HG02981 (cell line): ENCODE measurements around the gene PARP3.

ENCODE experiments used
- ATAC-seq: cut with Tn5 transposase; IDR thresholded peaks from one replicate; pipeline ENCODE4 v1.9.1; 2021; ENCODE audit warnings: mild to moderate bottlenecking, moderate library complexity; ENCODE audit not compliant: unreplicated experiment

PARP3 gene

DNA sequence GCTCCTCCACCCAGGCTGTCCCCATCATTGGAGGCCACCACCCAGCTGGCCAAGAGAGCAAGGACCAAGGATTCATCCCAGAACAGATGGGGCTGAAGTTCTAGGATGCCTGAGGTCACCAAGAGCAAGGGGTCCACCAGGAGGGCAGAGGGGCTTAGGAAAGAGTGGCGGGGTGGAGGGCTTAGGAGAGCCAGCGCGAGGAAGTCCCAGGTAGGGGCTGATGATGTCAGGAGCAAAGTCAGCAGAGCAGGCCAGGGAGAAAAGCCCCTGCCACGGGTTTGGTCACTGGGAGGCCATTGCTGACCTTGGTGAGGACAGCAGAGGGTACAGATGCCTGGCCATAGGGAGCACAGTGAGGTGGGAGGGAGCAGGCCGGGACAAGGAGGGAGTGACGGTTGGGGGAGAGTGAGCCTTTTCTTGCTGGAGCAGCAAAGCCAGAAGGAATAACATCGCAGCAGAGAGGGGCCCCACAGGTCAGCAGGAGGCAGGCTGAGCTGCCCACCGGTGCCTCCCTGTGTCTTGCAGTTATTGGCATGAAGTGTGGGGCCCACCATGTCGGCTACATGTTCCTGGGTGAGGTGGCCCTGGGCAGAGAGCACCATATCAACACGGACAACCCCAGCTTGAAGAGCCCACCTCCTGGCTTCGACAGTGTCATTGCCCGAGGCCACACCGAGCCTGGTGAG lies 5.2 kb downstream of the PARP3 start:
- no peak for ATAC-seq

DNA sequence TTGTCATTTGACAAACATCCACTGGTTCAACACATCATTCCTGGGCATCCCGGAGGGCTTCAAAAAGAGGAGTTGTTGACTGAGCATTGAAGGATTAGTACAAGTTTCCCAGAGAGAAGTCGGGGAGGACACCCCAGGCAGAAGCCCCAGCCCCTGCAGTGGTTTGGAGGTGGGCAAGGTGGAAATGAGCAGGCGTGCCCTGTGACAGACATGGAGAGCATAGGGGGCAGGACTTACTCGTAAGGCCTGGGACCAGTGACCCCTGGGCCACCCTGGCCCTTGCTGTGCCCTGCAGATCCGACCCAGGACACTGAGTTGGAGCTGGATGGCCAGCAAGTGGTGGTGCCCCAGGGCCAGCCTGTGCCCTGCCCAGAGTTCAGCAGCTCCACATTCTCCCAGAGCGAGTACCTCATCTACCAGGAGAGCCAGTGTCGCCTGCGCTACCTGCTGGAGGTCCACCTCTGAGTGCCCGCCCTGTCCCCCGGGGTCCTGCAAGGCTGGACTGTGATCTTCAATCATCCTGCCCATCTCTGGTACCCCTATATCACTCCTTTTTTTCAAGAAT lies 5.9 kb downstream of the PARP3 start:
- ATAC-seq: no peak

DNA sequence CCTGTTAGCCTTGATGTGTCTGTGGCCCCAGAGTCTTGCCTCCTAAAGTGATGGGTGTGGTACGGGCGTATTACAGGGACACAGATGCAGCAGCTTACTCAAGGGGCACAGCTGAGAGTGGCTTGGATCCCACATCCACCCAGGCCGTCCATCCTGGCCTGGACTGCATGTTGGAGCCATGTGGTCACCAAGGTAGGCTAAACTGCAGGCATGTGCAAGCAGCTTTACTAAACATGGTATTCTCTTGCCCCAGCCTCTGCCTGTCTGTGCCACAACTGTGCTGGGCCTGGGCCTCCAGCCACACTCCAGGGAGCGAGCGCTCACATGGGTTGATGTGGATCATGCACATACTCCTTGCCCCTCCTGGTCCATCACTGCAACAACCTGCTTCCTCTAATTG lies 7.0 kb downstream of the PARP3 start:
- no peak for ATAC-seq

DNA sequence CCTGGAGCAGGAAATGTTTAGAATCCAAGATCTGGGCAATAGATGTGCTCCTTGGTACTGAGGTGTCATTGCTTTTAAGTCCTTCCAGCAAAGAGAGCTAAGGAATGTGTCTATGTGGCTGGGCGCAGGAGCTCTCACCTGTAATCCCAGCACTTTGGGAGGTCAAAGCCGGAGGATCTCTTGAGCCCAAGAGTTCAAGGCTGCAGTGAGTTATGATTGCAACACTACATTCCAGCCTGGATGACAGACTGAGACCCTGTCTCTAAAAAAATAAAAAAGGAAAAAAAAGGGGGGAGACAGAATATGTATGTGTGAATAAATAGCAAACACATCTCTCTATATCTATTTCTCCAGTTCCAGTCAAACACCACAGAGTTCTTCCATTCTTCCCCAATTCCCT lies 8.7 kb downstream of the PARP3 start:
- ATAC-seq: no peak

DNA sequence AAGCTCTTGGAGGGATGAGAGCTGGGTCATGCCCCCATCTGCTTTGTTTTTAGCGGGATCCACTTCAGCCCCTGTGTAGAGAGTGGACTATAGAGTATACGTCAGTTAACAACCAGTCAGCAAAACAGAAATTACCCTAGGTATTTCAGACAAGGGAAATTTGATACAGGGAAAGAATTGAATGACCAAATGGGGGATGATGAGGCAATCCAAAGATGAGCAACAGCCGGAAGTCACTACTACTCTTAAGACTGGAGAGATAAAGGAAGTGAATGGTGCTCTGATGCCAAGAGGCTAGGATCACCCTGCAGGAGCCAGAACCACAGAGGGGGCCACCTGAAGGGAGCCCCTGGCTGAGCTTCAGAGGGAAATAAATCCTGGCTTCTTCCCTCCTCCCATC lies 11.3 kb downstream of the PARP3 start:
- ATAC-seq: no peak

DNA sequence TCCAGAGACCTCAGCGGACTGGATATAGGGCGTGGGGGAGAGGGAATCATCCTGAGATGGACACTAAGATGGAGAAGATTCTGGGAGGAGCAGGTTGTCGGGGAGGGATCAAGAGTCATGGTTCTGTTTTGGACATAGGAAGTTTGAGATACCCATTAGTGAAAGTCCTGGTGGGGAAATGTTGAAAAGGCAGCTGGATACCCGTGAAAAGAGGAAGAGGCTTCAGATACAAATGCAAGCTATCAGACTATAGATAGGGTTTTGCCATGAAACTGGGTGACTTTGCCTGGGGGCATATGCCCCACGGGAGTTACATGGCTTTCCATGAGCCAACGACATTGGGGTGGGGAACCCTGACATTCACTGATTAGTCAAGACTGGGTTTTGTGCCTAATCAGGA lies 11.9 kb downstream of the PARP3 start:
- no peak for ATAC-seq

DNA sequence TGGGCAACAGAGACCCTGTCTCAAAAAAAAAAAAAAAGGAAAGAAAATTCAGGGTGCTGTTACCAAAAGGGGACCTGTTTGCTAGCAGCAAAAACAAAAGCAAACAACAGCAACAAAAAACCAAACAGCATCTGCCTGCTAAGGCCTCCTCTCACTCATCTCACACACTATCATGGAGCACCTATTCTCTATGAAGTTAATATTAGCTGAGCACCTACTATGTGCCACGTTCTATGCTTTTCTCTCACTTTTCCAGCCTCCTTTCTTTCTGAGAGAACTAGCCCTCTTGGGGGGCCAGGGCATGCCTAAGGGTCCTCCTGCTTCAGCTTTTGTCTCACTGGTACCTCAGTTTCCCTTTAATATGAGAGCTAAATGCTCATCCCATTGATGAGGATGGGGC lies 12.6 kb downstream of the PARP3 start:
- no peak for ATAC-seq

DNA sequence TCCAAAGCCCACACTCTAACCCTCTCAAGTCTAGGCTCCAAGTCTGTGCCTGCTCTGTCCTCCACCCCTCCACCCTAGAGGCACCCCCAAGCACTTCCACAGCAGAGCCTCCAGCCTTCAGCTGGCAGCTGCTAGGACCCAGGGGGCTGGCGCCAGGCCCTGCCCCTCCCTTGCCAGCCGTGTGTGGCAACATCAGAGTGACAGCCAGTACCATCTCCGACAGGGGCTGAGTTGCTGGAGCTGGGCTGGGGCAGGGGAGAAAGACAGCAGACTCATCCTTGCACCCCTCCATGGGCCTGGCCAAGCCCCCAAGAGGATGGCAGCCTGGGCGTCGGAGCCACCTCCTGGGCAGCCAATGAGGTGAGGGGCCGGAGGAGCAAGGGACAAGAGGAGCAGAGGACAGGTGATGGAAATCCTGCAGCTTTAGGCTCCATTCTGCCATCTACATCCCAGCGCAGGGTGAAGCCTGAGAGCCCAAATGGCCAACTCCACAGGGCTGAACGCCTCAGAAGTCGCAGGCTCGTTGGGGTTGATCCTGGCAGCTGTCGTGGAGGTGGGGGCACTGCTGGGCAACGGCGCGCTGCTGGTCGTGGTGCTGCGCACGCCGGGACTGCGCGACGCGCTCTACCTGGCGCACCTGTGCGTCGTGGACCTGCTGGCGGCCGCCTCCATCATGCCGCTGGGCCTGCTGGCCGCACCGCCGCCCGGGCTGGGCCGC lies 13.2 kb downstream of the PARP3 start, which contains the start of gene GPR62:
GPR62 (plus strand) TSS at position 207 of the 718 bp plus-strand sequence; CDS start at position 479, 272 bp downstream.
- no peak for ATAC-seq

DNA sequence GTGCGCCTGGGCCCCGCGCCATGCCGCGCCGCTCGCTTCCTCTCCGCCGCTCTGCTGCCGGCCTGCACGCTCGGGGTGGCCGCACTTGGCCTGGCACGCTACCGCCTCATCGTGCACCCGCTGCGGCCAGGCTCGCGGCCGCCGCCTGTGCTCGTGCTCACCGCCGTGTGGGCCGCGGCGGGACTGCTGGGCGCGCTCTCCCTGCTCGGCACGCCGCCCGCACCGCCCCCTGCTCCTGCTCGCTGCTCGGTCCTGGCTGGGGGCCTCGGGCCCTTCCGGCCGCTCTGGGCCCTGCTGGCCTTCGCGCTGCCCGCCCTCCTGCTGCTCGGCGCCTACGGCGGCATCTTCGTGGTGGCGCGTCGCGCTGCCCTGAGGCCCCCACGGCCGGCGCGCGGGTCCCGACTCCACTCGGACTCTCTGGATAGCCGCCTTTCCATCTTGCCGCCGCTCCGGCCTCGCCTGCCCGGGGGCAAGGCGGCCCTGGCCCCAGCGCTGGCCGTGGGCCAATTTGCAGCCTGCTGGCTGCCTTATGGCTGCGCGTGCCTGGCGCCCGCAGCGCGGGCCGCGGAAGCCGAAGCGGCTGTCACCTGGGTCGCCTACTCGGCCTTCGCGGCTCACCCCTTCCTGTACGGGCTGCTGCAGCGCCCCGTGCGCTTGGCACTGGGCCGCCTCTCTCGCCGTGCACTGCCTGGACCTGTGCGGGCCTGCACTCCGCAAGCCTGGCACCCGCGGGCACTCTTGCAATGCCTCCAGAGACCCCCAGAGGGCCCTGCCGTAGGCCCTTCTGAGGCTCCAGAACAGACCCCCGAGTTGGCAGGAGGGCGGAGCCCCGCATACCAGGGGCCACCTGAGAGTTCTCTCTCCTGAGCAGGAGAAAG lies 14.0 kb downstream of the PARP3 start:
- ATAC-seq: no peak

DNA sequence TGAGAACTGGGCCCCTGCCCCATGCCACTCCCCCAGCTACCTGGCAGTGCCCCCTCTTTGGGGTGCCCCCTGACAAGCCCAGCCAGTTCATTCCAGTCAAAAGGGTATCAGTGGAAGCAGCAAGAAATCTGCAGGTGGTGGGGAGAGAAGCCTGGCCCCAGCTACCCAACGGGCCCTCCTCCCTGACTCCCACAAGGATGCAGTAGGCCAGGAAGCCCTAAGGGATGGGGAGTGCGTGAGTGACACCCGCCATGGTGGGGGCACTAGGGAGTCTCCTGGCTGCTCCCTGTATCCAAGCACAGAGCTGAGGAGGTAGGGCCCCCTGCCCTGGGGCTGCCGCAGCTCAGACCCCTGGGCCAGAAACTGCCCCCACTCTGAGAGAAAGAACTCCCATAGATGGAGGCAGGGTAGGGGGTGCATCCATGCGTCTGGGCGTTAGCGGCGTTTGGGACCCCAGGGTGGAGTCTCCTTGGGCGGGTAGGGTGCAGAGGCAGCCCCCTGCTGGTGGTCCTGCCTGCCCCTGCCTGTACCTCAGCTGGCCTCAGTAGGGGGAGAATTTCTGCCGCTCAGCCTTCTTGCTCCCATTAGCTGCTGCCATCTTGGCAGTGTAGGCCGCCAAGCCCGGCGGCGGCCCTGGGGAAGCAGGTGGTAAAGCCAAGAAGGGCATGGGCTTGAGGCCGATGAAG lies 15.5 kb downstream of the PARP3 start:
- no peak for ATAC-seq

DNA sequence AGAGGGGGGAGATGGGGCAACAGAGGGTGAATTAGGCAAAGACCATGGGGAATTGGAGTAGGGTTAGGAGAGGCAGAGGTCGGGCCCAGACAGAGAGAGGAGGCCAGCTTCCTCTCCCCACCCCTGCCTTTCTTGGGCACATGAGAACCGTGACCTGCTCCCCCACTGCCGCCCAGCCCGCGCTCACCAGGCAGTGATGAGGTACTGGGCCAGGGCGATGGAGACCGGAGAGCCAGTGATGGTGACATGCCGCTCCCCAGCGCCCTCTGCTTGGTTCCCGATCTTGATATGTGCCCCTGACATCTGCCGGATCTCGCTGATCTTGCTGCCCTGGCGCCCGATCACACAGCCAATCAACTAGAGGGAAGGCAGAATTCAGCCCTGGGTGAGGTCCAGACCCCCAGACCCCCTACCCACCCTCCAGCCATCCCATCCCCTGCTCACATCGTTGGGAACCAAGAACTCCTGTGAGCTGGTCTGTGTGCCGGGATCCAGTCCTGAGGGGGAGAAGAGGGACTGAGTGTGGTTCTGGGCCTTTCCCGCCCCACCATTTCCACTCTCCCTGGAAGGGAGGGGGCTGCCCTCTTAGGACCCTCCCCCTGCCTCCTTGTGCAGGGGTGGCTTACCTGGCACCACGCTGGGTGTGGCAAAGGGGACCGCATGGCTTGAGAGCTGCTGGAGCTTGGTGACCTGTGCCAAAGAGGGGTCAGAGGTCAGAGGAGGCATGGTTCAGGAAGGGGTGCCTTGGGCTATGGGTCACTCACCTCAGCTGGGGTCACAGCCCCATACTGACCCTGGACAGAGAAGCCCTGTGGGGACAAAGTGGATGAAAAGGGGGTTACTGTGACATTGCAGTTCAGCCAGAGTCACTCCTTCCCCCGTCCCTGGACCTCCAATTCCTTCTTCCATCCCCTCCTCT lies 16.7 kb downstream of the PARP3 start:
- no peak for ATAC-seq

DNA sequence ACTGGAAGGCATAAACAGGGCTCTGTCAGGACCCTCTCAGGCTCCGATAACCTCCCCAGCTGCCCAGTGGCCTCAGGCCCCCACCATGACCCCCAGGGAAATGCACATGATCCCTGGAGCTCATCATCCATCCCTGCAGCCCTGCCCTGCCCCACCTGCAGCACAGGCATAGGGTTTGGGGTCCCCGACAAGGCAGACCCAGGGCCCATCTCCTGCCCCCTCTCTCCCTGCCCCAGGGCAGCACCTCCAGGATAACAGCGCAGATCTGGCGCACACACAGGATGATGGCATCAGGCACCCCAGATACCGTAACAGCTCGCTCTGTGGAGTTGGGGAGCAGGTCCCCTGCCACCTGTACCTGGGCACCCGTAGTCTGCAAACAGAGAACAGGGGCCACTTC lies 17.5 kb downstream of the PARP3 start:
- ATAC-seq: no peak

DNA sequence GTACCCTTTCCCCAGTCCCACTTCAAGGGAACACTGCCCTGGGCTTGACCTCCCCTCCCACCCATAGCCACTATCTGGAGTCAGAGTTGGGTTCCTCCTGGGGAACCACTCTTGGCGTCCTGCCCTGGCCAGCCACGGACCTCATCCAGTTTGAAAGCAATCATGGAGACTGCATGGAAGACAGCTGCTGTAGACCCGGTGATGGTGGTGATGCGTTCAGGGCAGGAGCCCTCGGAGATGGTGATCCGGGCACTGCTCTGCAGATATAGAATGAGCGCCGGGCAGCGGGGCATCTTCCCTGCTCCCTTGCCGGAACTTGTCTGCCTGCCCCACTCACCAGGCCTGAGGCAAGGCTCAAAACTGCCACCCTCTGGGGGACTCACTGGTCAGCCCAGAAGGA lies 18.2 kb downstream of the PARP3 start:
- no peak for ATAC-seq

DNA sequence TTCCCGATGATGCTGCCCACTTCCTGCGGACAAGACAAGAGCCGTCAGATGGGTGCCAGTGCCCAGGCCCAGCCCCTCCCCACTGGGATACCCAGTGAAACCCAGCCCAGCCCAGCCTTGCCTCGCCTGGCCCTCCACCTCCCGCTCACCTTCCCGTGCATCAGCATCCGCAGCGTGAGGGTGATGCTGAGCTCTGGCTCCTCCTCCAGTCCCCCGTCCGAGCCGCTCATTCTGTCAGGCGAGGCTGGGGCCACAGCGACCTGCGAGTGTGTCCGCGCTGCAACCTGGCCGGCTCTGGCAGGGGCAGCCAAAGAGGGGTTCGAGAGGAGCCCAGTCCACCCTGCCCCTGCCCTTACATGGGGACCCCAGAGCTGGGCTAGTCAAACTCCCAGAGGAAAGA lies 18.8 kb downstream of the PARP3 start:
- ATAC-seq: no peak

DNA sequence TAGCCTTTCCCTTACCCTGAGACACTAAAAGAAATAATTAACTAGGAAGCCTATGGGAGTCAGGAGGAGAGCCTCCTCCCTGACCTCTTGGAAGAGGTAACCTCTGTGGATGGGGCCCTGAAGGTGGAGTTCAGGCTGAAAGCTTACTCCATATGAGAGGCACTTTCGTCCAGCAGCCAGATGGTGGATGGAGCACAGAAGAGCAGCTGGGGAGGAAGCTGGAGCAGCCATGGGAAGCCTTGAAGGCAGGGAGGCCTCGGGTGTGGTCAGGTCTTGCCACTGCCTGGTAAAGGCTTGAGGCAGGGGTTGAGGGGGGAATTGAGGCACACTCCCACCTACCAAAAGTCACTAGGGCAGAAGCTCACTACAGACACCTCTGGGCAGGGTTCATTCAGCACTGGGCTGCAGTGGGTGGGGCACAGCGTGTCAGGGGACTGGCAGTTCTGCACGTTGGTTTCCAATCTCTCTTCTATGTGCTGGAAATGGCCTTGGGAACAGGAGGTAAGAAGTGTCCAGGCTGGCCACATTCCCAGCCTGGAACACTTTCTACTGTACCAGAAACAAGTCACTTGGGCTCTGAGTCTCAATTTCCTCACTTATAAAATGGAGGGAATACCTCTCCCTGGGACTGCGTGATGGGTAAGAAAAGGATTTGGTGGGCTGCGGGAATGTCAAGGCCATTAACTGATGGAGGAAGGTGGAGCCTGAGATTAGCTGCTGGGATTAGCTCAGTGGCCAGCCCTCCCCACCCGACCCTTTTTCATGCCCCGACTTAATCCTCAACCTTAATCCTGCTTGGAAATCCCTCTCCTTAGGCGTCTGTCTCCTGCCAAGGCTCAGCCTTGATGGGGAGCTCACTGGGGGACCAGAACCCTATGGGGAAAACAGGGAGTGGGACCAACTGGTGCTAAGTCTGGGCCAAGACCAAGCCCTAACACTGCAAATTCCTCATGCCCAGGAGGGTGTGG lies 19.7 kb downstream of the PARP3 start:
- no peak for ATAC-seq

DNA sequence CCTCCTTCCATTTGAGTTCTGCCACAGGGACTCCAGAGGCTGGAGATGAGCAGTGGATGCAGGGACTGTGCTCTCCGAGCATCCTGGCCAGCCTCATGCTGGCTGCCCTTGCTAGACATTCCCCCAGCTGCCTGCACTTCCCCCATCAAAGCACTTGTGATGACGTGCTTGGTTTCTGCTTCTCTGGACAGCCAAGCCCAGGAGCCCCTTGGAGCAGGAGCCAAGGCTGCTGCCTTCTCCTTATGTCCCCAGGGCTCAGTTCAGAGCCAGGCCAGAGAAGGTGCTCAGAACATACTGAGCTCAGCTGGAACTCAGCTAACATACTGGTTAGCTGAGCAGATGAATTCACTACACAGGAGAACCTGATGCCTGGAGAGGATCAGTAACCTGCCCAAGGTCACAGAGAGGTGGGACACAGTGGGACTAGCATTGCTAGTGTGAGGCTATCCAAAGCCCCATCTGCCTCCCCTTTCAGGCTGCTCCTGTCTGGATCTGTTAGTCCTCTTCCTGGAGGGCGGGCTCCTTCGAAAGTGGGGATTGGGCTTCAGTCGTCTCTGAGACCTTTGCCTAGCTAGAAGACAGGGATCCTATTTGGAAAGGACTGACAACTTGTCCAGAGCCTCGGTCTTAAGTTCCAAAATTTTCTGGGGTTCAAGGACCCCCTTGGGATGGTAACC lies 20.8 kb downstream of the PARP3 start:
- no peak for ATAC-seq

DNA sequence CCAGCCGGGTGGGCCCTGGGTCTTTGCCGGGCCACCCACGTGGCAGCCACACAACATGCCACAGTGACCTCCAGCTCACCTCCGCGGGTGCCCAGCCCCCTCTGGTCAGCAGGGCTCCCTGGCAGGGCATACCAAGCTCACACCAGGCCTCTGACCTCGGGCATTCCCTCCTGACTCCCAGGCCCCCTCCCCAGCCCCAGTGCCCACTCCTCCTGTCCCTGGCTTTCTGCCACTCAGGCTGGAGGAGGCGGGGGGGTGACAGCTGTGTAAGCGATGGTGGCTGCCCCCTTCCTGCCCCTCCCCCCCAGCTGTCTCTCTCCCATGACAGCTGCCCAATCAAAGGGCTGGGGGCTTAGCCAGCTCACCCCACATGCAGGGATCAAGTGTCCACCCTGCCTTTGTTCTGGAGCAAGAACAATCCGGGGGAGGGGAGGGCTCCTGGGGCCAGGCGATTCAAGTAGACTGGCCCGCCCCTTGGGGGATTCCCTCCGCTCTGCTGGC lies 21.8 kb downstream of the PARP3 start:
- ATAC-seq: no peak

DNA sequence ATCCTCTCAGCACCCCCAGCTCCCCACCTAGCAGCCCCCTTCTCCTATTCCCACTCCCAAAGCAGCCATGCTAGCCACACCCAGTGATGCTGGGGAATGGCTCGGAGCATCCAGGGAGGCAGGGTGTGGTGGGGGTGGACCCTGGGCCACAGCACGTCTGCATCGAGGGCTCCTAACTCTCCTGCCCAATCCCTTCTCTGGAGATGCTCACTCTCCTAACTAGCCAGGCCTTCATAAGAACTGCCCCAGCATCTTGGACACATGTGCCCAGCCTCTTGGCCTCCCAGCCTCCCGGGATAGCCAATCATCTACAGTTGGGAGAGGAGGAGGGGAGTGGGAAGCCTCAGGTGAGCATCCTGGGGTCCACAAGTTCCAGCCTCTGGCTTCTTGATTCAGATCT lies 22.4 kb downstream of the PARP3 start:
- ATAC-seq: no peak
